KMS-11 (cell line): ENCODE measurements around the gene RTN4R.
"Not testable (repeated sequence)": the region's sequence is repeated elsewhere in the genome, so short reads cannot be mapped to it uniquely, and the experiment has no call there.

Source experiments
- H2AFZ ChIP-seq: fragments of 200-600 bp; sonication (generic); 2 replicates; pipeline ENCODE4 v1.6.1; 2016; ENCODE audit warnings: antibody characterized with exemption, mixed run types, low read depth
- H3K27ac ChIP-seq: fragments of 200-600 bp; sonication (generic); 2 replicates; pipeline ENCODE4 v1.6.1; 2016; ENCODE audit warnings: mild to moderate bottlenecking, mixed run types
- H3K27me3 ChIP-seq: fragments of 200-600 bp; sonication (generic); 2 replicates; pipeline ENCODE4 v1.6.1; 2017; ENCODE audit warnings: mild to moderate bottlenecking, low read depth, mixed run types, moderate library complexity; ENCODE audit not compliant: insufficient read depth
- H3K36me3 ChIP-seq: fragments of 200-600 bp; sonication (generic); 2 replicates; pipeline ENCODE4 v1.6.1; 2017; ENCODE audit warnings: mild to moderate bottlenecking, mixed run types; ENCODE audit not compliant: insufficient read depth
- H3K4me1 ChIP-seq: fragments of 200-600 bp; sonication (generic); 2 replicates; pipeline ENCODE4 v1.6.1; 2016; ENCODE audit warnings: mild to moderate bottlenecking, low read depth, mixed run types; ENCODE audit not compliant: poor library complexity, severe bottlenecking
- H3K4me2 ChIP-seq: fragments of 200-600 bp; sonication (generic); 2 replicates; pipeline ENCODE4 v1.7.0; 2016; ENCODE audit warnings: mild to moderate bottlenecking, mixed run types
- H3K4me3 ChIP-seq: fragments of 200-600 bp; sonication (generic); IDR thresholded peaks from 2 replicates; pipeline ENCODE4 v1.6.1; 2017; ENCODE audit warnings: low read depth, low read length, mixed read lengths; ENCODE audit not compliant: insufficient read depth
- H3K79me2 ChIP-seq: fragments of 200-600 bp; sonication (generic); 2 replicates; pipeline ENCODE4 v1.6.1; 2016; ENCODE audit warnings: low read depth, mixed run types; ENCODE audit not compliant: insufficient read depth
- H3K9ac ChIP-seq: fragments of 200-600 bp; sonication (generic); 2 replicates; pipeline ENCODE4 v1.6.1; 2016; ENCODE audit warnings: mild to moderate bottlenecking, mixed run types
- H4K20me1 ChIP-seq: fragments of 200-600 bp; sonication (generic); 2 replicates; pipeline ENCODE4 v1.6.1; 2016; ENCODE audit warnings: mild to moderate bottlenecking, mixed run types; ENCODE audit not compliant: insufficient read depth
- TF ChIP-seq, protein P1 (sequence below): fragments of 200-600 bp; sonication (generic); conservative IDR thresholded peaks from 2 replicates; pipeline ENCODE4 v1.6.1; 2017; ENCODE audit warnings: low read depth, mild to moderate bottlenecking, antibody characterized with exemption, low read length, moderate library complexity, mixed read lengths

RTN4R gene

DNA sequence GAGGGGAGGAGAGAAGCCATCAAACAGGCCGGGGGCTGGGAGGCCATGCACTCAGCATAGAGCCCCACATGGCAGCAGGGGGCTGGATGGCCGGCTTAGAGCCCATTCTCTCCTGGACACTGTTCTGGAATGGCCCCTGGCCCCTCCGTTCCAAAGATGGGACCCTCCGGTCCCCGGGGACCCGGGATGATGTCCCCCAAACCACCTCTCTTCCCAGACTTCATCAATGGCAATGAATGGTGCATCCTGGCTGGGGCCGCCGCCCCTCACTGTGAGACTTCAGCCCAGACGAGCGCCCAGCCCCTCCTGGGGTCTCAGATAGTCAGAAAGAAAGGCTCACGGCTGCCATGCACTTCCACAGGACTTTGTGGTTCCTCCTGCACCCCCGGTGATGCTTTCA, 13.8 kb upstream of the RTN4R start:
- TF ChIP-seq, protein P1, sequence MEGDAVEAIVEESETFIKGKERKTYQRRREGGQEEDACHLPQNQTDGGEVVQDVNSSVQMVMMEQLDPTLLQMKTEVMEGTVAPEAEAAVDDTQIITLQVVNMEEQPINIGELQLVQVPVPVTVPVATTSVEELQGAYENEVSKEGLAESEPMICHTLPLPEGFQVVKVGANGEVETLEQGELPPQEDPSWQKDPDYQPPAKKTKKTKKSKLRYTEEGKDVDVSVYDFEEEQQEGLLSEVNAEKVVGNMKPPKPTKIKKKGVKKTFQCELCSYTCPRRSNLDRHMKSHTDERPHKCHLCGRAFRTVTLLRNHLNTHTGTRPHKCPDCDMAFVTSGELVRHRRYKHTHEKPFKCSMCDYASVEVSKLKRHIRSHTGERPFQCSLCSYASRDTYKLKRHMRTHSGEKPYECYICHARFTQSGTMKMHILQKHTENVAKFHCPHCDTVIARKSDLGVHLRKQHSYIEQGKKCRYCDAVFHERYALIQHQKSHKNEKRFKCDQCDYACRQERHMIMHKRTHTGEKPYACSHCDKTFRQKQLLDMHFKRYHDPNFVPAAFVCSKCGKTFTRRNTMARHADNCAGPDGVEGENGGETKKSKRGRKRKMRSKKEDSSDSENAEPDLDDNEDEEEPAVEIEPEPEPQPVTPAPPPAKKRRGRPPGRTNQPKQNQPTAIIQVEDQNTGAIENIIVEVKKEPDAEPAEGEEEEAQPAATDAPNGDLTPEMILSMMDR = no peak
- Histone ChIP-seq H3K4me3 (no peak overlapping the region), H3K27me3 (peaks cover 25% of the 10 kb centered on the region; the same call in 1 of the 2 replicates), H3K4me1 (no peaks in the 10 kb centered on the region), H2AFZ (no peak overlapping the region), H3K4me2 (no peak overlapping the region), H3K36me3 (no peaks in the 10 kb centered on the region), H3K79me2 (no peaks in the 10 kb centered on the region), H4K20me1 (no peaks in the 10 kb centered on the region), H3K27ac (no peak overlapping the region), H3K9ac (no peak overlapping the region)

DNA sequence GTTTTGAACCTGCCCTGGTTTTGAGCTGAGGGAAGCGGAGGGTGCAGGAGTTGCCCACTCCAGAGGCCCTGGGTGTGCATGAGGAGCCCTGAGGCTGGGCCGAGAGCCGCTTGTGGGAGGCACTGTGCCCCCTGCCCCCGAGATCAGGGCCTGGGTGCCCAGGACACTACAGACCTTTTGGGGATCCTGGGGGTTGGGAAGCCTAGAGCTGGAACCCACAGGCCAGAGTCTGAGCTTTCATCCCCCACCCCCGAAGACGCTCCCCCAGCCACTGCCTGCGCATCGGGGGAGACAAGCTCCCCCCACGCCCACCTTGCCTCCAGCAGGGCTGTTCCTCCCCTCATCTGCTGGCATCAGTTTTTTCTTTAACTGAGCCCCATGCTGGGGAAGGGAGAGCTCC, 13.4 kb upstream of the RTN4R start:
- not testable (repeated sequence) for H3K4me1 ChIP-seq, H3K4me2 ChIP-seq

DNA sequence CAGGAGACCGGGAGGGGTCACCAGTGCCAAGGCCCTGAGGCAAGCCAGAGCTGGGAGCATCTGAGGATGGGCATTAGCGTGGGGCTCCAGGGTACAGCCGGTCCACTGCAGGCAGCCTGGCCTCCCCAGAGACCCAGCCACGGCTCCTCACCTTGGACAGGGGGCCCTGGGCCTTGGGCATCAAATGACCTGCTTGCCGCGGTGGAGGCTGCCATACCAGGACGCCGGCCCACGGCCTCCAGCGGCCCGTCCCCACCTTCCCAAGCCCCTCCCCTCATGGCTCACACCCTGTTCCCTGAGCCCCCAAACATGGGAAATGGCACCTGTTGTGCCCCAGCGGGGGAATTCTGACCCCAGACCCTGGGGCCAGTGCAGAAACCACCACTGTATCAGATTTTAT, 12.7 kb upstream of the RTN4R start:
- H4K20me1 ChIP-seq = no peaks in the 10 kb centered on the region
- H3K36me3 ChIP-seq = no peaks in the 10 kb centered on the region
- no peak overlapping the region for H3K4me3 ChIP-seq
- H3K79me2 ChIP-seq = no peaks in the 10 kb centered on the region
- H3K27ac ChIP-seq = no peak overlapping the region
- H3K9ac ChIP-seq = no peak overlapping the region
- TF ChIP-seq, protein P1 = no peak
- no peak overlapping the region for H3K4me2 ChIP-seq
- H3K27me3 ChIP-seq = peaks cover 35% of the 10 kb centered on the region; the same call in 1 of the 2 replicates
- H2AFZ ChIP-seq = no peak overlapping the region
- H3K4me1 ChIP-seq = no peaks in the 10 kb centered on the region

More for the DNA sequence above, 13.4 kb upstream of the RTN4R start:
- not testable (repeated sequence) for H3K27ac ChIP-seq, H3K4me3 ChIP-seq, H3K36me3 ChIP-seq, H3K9ac ChIP-seq, H2AFZ ChIP-seq, H4K20me1 ChIP-seq, H3K79me2 ChIP-seq
- peaks cover 29% of the 10 kb centered on the region; the same call in 1 of the 2 replicates for H3K27me3 ChIP-seq

DNA sequence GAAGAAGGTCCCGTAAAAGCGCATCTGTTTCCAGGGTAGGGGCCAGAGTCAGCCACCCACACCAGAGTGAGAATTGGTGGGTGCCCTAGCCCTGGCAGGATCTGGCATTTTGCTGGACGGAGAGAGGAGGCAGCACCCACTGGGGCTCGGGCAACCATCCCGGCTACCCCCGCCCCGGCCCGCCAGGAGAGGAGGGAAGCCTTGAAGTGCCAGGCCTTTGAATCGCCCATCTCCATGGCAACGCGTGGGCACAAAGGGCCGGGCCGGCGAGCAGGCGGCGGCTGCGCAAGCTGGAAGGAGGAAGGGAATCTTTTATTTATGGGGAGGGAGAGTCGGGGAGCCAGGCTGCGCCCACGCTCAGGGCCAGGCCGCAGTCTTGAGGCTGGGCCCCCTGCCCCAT, 12.0 kb upstream of the RTN4R start:
- not testable (repeated sequence) for H3K36me3 ChIP-seq, H2AFZ ChIP-seq, H3K9ac ChIP-seq, H3K4me3 ChIP-seq, H3K4me1 ChIP-seq, H3K79me2 ChIP-seq, H3K27ac ChIP-seq, H4K20me1 ChIP-seq, H3K4me2 ChIP-seq
- peaks cover 38% of the 10 kb centered on the region; the same call in 1 of the 2 replicates for H3K27me3 ChIP-seq

DNA sequence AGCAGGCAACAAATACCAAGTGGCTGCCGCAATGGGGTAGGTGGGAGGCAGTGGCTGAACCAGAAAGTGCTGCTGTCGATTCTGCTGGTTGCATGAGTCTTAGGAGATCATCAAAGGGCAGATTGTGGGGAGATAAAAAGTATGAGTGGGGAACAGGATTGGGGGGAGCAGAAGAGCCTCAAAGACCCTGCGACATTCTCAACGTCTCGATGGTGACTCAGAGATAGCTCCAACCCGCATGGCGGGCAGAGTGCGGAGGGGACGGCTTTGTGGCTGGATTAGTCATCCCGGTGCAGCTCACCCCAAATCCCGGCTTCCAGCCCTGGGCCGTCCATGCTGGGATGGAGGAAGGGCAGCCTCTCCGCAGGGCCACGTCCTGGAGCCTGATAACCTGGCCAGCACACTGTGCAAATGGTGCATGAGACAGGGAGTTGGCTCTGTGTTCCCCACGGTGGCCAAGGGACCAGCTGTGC, 11.6 kb upstream of the RTN4R start:
- TF ChIP-seq, protein P1 = no peak

DNA sequence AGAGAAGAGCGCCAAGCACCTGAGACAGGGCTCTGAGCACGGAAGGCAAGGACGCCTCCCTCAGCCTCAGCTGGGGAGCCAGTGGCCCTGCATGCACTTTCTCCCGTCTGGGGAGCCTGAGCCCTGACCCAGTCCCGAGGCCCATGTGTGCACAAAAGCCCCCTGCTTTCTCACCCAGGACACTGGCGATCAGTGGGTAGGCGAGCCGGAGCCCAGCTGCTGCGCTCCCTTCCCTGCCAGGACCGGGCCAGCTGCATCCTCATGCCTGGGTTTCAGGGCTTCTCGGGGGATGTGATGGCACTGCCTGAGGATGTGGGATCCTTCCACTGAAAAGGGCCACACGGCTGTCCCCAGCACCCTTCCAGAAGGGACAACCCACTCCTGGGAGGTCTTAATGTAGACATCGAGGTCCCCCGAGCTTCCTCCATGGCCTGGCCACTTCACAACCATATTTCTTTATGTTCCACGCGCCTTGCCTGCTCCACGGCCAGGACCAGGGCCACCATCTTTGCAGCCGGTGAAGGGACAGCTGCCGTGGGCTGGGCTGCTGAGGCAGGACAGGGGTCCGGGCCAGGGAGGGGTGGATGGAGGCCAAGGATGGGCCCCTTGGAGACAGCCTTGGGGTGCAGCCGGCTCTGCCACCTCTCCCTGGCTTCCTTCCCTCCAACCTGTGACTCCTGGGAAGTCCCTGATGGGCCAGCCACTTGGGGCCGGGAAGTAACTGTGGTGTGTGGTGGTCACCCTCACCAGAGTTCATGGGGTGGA, 10.8 kb upstream of the RTN4R start:
- not testable (repeated sequence) for H4K20me1 ChIP-seq, H3K4me1 ChIP-seq, H3K27ac ChIP-seq, H3K4me2 ChIP-seq, H3K79me2 ChIP-seq, H2AFZ ChIP-seq, H3K4me3 ChIP-seq, H3K36me3 ChIP-seq, H3K9ac ChIP-seq
- peaks cover 42% of the 10 kb centered on the region; the same call in 1 of the 2 replicates for H3K27me3 ChIP-seq

More for the DNA sequence above, 11.6 kb upstream of the RTN4R start:
- Histone ChIP-seq H3K27ac (no peak overlapping the region), H3K36me3 (no peaks in the 10 kb centered on the region), H2AFZ (no peak overlapping the region), H3K4me1 (no peaks in the 10 kb centered on the region), H4K20me1 (no peaks in the 10 kb centered on the region), H3K4me3 (no peak overlapping the region), H3K4me2 (no peak overlapping the region), H3K27me3 (peaks cover 38% of the 10 kb centered on the region; the same call in 1 of the 2 replicates), H3K79me2 (no peaks in the 10 kb centered on the region), H3K9ac (no peak overlapping the region)

DNA sequence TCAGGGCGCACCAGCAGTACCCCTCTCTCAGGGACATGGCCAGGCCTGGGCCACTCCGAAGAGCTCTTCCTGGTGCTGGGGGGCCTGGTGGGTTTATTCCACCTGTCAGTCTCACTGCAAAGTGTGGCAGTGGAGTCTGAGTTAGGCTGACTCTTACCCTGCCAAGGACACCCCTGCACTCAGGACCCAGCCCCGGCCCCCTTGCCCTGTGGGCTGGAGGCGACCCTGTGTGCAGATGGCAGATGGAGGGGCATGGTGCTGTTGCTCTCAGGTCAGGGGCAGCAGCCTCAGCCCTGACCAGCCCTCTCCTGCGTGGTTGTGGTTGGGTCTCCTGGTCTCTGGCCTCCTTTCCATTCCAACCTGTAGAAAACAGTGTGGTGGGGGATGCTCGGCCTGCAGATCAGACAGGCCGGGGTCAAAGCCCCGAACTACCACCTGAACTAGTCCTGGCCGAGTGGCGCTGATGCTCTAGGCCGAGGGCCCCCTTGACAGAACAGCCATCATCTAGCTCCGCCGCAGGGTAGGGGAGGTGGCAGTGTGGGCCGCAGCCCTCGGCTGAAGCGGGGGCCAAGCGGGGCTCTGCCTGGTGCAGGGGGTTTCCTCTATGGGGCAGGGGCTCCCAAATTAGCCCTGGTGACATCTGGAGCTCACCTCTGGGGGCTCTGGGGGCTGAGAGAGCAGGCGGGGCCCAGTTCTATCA, 10.0 kb upstream of the RTN4R start:
- not testable (repeated sequence) for H3K4me1 ChIP-seq, H4K20me1 ChIP-seq, H3K4me3 ChIP-seq, H3K4me2 ChIP-seq, H3K27ac ChIP-seq, H3K79me2 ChIP-seq, H3K9ac ChIP-seq, H3K36me3 ChIP-seq, H2AFZ ChIP-seq
- peaks cover 44% of the 10 kb centered on the region; the same call in 1 of the 2 replicates for H3K27me3 ChIP-seq
